CD14-positive monocyte (primary cell): ENCODE measurements around the gene ZFYVE28. TPM values are rescaled to one million over a fixed set of nuclear protein-coding genes. Genes with fewer than 3 reads are reported as not detected.

ENCODE experiments used
- DNase-seq, 3 donors: peaks; one replicate each; pipeline ENCODE4 v3.0.0-alpha.2; 2011 to 2022
- H2AFZ ChIP-seq: 2 replicates; pipeline ENCODE4 v1.6.0; 2012; ENCODE audit warnings: mild to moderate bottlenecking, low read depth, low read length, inconsistent platforms; ENCODE audit not compliant: insufficient read depth, poor library complexity, severe bottlenecking
- H3K27ac ChIP-seq, 2 donors: 1 replicate in 1 of 2; 2 replicates in 1 of 2; pipeline ENCODE4 v1.5.1; 2012 to 2013; ENCODE audit warnings: low read length in 2 of 2, control low read depth in 1 of 2, inconsistent platforms in 1 of 2, low read depth in 1 of 2, mild to moderate bottlenecking in 1 of 2
- H3K27me3 ChIP-seq, 2 donors: one replicate each; pipeline versions ENCODE4 v1.6.0 to v1.6.1; 2011 to 2013; ENCODE audit warnings: low read length in 2 of 2; ENCODE audit not compliant: control insufficient read depth in 2 of 2, insufficient read depth in 2 of 2
- H3K36me3 ChIP-seq, 2 donors: replicated peaks in 1 of 2; 1 replicate in 1 of 2; 2 replicates in 1 of 2; pipeline versions ENCODE4 v1.5.1 to v1.6.1; 2012 to 2013; ENCODE audit warnings: low read length in 2 of 2, control low read depth in 1 of 2, inconsistent platforms in 1 of 2, mild to moderate bottlenecking in 1 of 2; ENCODE audit not compliant: insufficient read depth in 2 of 2, control insufficient read depth in 1 of 2
- H3K4me1 ChIP-seq, 2 donors: 1 replicate in 1 of 2; 2 replicates in 1 of 2; pipeline versions ENCODE4 v1.5.1 to v1.6.1; 2012 to 2013; ENCODE audit warnings: low read length in 2 of 2, control low read depth in 1 of 2, inconsistent platforms in 1 of 2, mild to moderate bottlenecking in 1 of 2, moderate library complexity in 1 of 2; ENCODE audit not compliant: insufficient read depth in 2 of 2, control insufficient read depth in 1 of 2
- H3K4me2 ChIP-seq: replicated peaks from 2 replicates; pipeline ENCODE3; 2012; ENCODE audit warnings: low read length, moderate library complexity, mild to moderate bottlenecking; ENCODE audit not compliant: poor library complexity, severe bottlenecking; ENCODE audit errors: extremely low read depth
- H3K4me3 ChIP-seq, 3 experiments: fragments of 200-600 bp in 1 of 3; sonication (generic) in 1 of 3; replicated peaks in 1 of 3; 1 replicate in 2 of 3; 2 replicates in 1 of 3; pipeline ENCODE4 v1.5.1; 2011 to 2013; ENCODE audit warnings: low read length in 3 of 3, mild to moderate bottlenecking in 3 of 3, control low read depth in 2 of 3, low read depth in 2 of 3, inconsistent platforms in 1 of 3, moderate library complexity in 1 of 3
- H3K79me2 ChIP-seq: 2 replicates; pipeline ENCODE4 v1.6.0; 2012; ENCODE audit warnings: mild to moderate bottlenecking, control low read depth, inconsistent platforms, low read length, moderate library complexity; ENCODE audit not compliant: insufficient read depth
- H3K9ac ChIP-seq: 2 replicates; pipeline ENCODE4 v1.6.0; 2017; ENCODE audit warnings: low read length, mild to moderate bottlenecking; ENCODE audit not compliant: insufficient read depth, poor library complexity, severe bottlenecking
- H3K9me3 ChIP-seq, 2 donors: replicated peaks in 1 of 2; 1 replicate in 1 of 2; 2 replicates in 1 of 2; pipeline versions ENCODE4 v1.5.1 to v1.6.1; 2012 to 2013; ENCODE audit warnings: low read length in 2 of 2, control low read depth in 1 of 2; ENCODE audit not compliant: control insufficient read depth in 1 of 2, insufficient read depth in 1 of 2
- H4K20me1 ChIP-seq: 2 replicates; pipeline ENCODE4 v1.6.0; 2012; ENCODE audit warnings: mild to moderate bottlenecking, low read length, control low read depth, moderate library complexity; ENCODE audit not compliant: insufficient read depth
- H3K27ac Mint-ChIP-seq, 7 donors: one replicate each; pipeline ENCODE4 v1.8.0; 2020; ENCODE audit warnings: mild to moderate bottlenecking in 7 of 7, mixed read lengths in 7 of 7, moderate library complexity in 6 of 7, inconsistent platforms in 2 of 7
- H3K27me3 Mint-ChIP-seq, 3 donors: one replicate each; pipeline ENCODE4 v1.8.0; 2021 to 2022; ENCODE audit warnings: low read depth in 3 of 3, mild to moderate bottlenecking in 3 of 3, mixed read lengths in 3 of 3, moderate library complexity in 3 of 3, inconsistent platforms in 1 of 3
- H3K36me3 Mint-ChIP-seq, 2 donors: one replicate each; pipeline ENCODE4 v1.8.0; 2020; ENCODE audit warnings: mixed read lengths in 2 of 2, inconsistent platforms in 1 of 2, mild to moderate bottlenecking in 1 of 2
- H3K4me1 Mint-ChIP-seq: one replicate; pipeline ENCODE4 v1.8.0; 2020; ENCODE audit warnings: mild to moderate bottlenecking, mixed read lengths
- H3K4me3 Mint-ChIP-seq, 2 donors: one replicate each; pipeline ENCODE4 v1.8.0; 2020; ENCODE audit warnings: mild to moderate bottlenecking in 2 of 2, mixed read lengths in 2 of 2, moderate library complexity in 1 of 2
- H3K9me3 Mint-ChIP-seq, 7 donors: one replicate each; pipeline ENCODE4 v1.8.0; 2020 to 2022; ENCODE audit warnings: mixed read lengths in 7 of 7, mild to moderate bottlenecking in 6 of 7, moderate library complexity in 6 of 7, inconsistent platforms in 2 of 7
- CTCF ChIP-seq: fragments of 200-600 bp; IDR thresholded peaks from one replicate; pipeline ENCODE4 v1.8.0; 2022; ENCODE audit warnings: antibody characterized with exemption, mild to moderate bottlenecking
- WGBS: methylation state at CpG from one replicate; pipeline ENCODE4 v1.1.5; 2013; ENCODE audit warnings: missing lambda C conversion rate; ENCODE audit not compliant: insufficient coverage; 5-methylcytosine and 5-hydroxymethylcytosine counted together
- intact Hi-C, 2 donors: fragments of 100-400 bp; cut with micrococcal nuclease; formaldehyde crosslinking; loops; one replicate each; pipeline versions ENCODE4 v1.15.0 to v1.15.1; 2023
- polyA plus RNA-seq, 3 donors: library from polyadenylated mRNA; depleted of rRNA in 1 of 3; unstranded in 2 of 3; stranded (reverse) in 1 of 3; fragments of 300-500 nt in 2 of 3; fragments of >200 nt in 1 of 3; fragmentation: Illumina TruSeq in 2 of 3; gene quantifications; 1 replicate in 2 of 3; 2 replicates in 1 of 3; pipeline ENCODE4 v1.2.3, GENCODE V29; 2012 to 2021

Gene ZFYVE28
- polyA plus RNA-seq, 3 donors, result 1.0 to 4.4 (median 1.1) TPM

- Mint-ChIP-seq H3K27me3 (peaks cover 40 to 55% (median 49%) of the 10 kb centered on the region in 3 donors), H3K9me3 (peaks cover 0 to 13% (median 3%) of the 10 kb centered on the region in 7 donors), H3K27ac (peak overlapping the region in 3 of 7 donors; percentile 31 to 74 (median 61)), H3K36me3 (peaks cover 8 to 18% of the 10 kb centered on the region in 2 donors), H3K4me3 (peak overlapping the region; percentile 79 to 89), H3K4me1 (peaks cover 66% of the 10 kb centered on the region)
- no peaks in the 10 kb centered on the region for H3K36me3 ChIP-seq
- DNase-seq, result peak in 2 of 3 donors; percentile 42 to 72
- intact Hi-C loops, result loop anchor here (5.0 kb wide), 3 partner anchors 121 to 546 kb away; partner anchors contain the start of genes FAM193A (in 1 of the 2), GRK4 (in 1 of the 2), MXD4 (in 1 of the 2) and NOP14 (in 1 of the 2)
- H3K79me2 ChIP-seq, result no peaks in the 10 kb centered on the region
- WGBS, result under 1% methylated on average over 37 of the region's 55 CpGs
- no peak overlapping the region for H3K27ac ChIP-seq
- peak overlapping the region; percentile 21 to 76 (median 32) for H3K4me3 ChIP-seq
- H3K27me3 ChIP-seq, result peaks cover 16 to 41% of the 10 kb centered on the region in 2 donors
- H4K20me1 ChIP-seq, result no peaks in the 10 kb centered on the region
- H3K4me2 ChIP-seq, result peak overlapping the region; percentile 83
- no peaks in the 10 kb centered on the region for H3K9me3 ChIP-seq
- peak overlapping the region; percentile 49 for H3K9ac ChIP-seq
- no peak for TF ChIP-seq CTCF
- H2AFZ ChIP-seq, result peak overlapping the region; percentile 77
- peaks cover 61 to 71% of the 10 kb centered on the region in 2 donors for H3K4me1 ChIP-seq
These were observed 1.8 kb downstream of the ZFYVE28 start for GRCh38 chr4:2416564-2417225.

GRCh38 chr4:2415881-2416563 is 2.4 kb downstream of the ZFYVE28 start:
- H3K4me2 ChIP-seq, result peak overlapping the region; percentile 83
- intact Hi-C loops, result loop anchor here (5.0 kb wide), 3 partner anchors 121 to 546 kb away; partner anchors contain the start of genes FAM193A (in 1 of the 2), GRK4 (in 1 of the 2), MXD4 (in 1 of the 2) and NOP14 (in 1 of the 2)
- peak overlapping the region; percentile 49 for H3K9ac ChIP-seq
- H3K79me2 ChIP-seq, result no peaks in the 10 kb centered on the region
- no peak for DNase-seq
- H3K9me3 ChIP-seq, result no peaks in the 10 kb centered on the region
- peaks cover 0 to 13% (median 3%) of the 10 kb centered on the region in 7 donors for H3K9me3 Mint-ChIP-seq
- no peaks in the 10 kb centered on the region for H3K36me3 ChIP-seq
- peak overlapping the region in 1 of 3 experiments; percentile 76 for H3K4me3 ChIP-seq
- no peaks in the 10 kb centered on the region for H4K20me1 ChIP-seq
- no peak for TF ChIP-seq CTCF
- H3K27me3 ChIP-seq, result peaks cover 16 to 41% of the 10 kb centered on the region in 2 donors
- peak overlapping the region; percentile 79 to 89 for H3K4me3 Mint-ChIP-seq
- H2AFZ ChIP-seq, result peak overlapping the region; percentile 77
- H3K27ac Mint-ChIP-seq, result peak overlapping the region in 1 of 7 donors; percentile 61
- peaks cover 34 to 50% (median 49%) of the 10 kb centered on the region in 3 donors for H3K27me3 Mint-ChIP-seq
- peaks cover 67% of the 10 kb centered on the region for H3K4me1 Mint-ChIP-seq
- H3K27ac ChIP-seq, result no peak overlapping the region
- H3K4me1 ChIP-seq, result peaks cover 62 to 72% of the 10 kb centered on the region in 2 donors
- peaks cover 8 to 18% of the 10 kb centered on the region in 2 donors for H3K36me3 Mint-ChIP-seq
- 57% methylated on average over 17 of the region's 17 CpGs for WGBS
